Keratinocyte (primary cell): ENCODE results near the gene MED14.

Experiments
- EZH2 ChIP-seq: IDR thresholded peaks from one replicate; pipeline ENCODE4 v1.6.1; 2012; ENCODE audit warnings: inconsistent platforms, mild to moderate bottlenecking, low read length, moderate library complexity
- TF ChIP-seq, protein P1 (sequence below), 3 experiments: IDR thresholded peaks in 1 of 3; conservative IDR thresholded peaks in 1 of 3; optimal IDR thresholded peaks in 1 of 3; 2 replicates in 2 of 3; 3 replicates in 1 of 3; pipeline versions ENCODE3 to v1.5.1; 2011; ENCODE audit warnings: low read length in 3 of 3, mild to moderate bottlenecking in 3 of 3, moderate library complexity in 2 of 3, control low read depth in 1 of 3, inconsistent platforms in 1 of 3; ENCODE audit not compliant: insufficient read depth in 2 of 3; ENCODE audit errors: extremely low read depth in 1 of 3

DNA sequence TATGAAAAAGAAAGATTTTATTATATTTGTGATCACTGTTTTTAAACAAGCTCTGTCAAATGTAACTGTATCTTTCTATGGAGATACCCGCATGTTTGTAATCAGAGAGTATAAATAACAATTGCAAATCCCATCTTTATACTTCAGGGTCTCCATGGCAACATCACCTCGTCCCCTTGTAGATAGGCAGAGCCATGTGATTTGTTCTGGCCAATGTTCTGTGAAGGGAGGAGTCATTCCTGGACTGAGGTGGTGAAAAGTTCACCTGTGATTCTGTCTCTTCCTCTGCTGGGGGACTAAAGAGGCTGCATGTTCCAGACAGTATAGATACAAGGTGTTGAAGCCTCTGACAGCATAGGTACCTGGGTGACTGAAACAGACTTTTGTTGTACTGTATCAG is 45.6 kb upstream of the MED14 start:
- TF ChIP-seq, protein P1, sequence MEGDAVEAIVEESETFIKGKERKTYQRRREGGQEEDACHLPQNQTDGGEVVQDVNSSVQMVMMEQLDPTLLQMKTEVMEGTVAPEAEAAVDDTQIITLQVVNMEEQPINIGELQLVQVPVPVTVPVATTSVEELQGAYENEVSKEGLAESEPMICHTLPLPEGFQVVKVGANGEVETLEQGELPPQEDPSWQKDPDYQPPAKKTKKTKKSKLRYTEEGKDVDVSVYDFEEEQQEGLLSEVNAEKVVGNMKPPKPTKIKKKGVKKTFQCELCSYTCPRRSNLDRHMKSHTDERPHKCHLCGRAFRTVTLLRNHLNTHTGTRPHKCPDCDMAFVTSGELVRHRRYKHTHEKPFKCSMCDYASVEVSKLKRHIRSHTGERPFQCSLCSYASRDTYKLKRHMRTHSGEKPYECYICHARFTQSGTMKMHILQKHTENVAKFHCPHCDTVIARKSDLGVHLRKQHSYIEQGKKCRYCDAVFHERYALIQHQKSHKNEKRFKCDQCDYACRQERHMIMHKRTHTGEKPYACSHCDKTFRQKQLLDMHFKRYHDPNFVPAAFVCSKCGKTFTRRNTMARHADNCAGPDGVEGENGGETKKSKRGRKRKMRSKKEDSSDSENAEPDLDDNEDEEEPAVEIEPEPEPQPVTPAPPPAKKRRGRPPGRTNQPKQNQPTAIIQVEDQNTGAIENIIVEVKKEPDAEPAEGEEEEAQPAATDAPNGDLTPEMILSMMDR (optimal IDR thresholded peaks at IDR 0.05 in 1 of 3, IDR thresholded peaks at IDR 0.05 in 1 of 3, conservative IDR thresholded peaks at IDR 0.05 in 1 of 3; ENCODE audit: extremely low read depth in 1 of 3, insufficient read depth in 2 of 3, low read length in 3 of 3), result no peak
- TF ChIP-seq EZH2, result no peak
